HG03025 (cell line): ENCODE data around the gene NUMA1.
A peak's percentile ranks its signal among the peaks of the same experiment; 100 is the strongest.

Experiments
- ATAC-seq: cut with Tn5 transposase; IDR thresholded peaks from one replicate; pipeline ENCODE4 v1.9.1; 2021; ENCODE audit warnings: mild to moderate bottlenecking, moderate library complexity; ENCODE audit not compliant: unreplicated experiment, low FRiP score

NUMA1 gene

DNA sequence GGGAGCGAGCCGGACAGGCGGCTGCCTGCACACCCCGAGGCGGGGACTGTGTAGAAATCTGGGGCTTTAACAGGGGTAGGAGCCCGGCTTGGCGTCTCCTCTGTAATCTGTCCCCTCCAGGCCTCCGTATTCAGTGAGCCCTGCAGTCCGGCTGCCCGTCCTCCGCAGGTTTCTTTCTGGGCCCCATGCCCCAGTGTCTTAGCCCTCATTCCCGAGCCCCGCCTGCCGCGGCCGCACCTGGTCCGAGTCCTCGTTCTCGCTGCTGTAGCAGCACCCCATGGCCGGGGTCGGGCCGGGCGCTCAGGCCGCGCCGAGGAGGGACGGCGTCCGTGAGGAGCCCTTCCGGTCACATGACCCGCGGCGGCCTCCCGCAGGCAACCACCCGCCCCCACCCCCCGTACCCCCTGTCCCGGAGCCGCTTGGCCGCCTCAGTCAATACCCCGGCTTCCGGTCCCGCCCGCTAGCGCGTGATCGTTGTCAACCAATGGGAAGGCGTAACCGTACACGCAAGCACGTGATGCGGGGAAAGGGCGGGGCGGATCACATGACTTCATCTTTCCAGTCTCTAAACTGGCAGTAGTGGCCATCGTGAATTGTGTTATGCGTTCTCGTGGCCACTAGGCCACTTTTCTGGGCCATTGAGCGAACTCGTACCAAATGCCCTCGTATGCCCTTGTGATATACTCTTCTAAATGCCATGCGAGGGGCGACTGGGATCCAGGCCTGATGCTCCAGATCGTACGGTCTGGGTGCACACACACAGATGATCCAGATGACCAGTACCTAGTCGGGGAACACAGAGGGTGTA is 22.8 kb upstream of the NUMA1 start, which contains the start of gene LAMTOR1:
LAMTOR1 (minus strand) TSS at position 352 of the 808 bp plus-strand sequence; CDS start at position 279, 73 bp downstream.
- peak; percentile 84 for ATAC-seq

DNA sequence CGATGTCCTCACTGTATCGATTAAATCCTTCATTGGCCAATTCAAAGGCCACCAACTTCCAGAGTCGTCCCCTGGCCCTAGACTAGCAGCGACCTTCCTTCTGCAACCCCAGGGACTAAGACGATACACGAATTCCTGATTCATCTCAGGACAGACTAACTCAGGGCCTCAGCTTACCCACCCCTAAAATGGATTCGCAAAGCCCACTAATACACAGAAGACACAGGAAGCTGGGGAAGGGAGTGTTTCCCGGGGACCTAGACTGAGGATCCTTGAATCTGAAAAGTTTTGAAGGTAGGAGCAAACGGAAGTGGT is 22.2 kb upstream of the NUMA1 start:
- peak; percentile 3 for ATAC-seq

DNA sequence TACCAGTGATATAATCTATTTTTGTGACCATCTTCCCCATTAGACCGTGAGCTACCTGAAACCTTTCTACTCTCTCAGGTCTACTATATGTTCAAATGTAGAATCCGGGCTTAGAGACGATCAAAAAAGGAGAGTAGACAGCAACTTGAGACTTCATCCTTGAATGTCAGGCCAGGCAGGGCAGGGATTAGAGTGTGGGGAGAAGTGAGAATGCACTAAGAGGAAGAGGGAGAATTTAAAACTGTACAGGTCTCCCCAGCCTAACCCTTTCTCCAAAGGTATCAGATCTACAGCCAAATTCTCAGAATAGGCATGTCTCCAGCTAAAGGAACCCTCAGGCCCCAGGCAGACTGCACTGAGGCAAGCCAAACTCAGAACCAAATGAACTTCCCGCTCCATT is 21.8 kb upstream of the NUMA1 start:
- no peak for ATAC-seq

DNA sequence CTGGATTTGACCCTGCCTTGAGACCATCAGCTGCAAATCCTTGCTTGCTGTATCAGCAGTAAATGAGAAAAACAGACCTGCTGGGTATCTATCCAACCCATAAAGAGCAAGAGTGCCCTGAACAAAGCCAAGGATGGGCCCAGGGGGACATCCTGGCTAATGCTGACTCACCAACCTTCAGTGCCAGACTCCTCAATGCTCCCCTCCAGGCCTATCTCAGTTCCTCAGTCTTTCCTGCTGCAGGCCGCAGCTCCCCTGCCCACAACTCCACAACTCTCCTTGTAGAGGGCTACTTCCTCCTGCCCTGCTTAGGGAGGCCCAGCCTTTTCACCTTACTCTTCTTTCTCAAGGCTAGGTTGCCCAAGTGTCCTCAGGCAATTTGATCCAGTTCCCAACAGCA is 20.1 kb upstream of the NUMA1 start:
- no peak for ATAC-seq

DNA sequence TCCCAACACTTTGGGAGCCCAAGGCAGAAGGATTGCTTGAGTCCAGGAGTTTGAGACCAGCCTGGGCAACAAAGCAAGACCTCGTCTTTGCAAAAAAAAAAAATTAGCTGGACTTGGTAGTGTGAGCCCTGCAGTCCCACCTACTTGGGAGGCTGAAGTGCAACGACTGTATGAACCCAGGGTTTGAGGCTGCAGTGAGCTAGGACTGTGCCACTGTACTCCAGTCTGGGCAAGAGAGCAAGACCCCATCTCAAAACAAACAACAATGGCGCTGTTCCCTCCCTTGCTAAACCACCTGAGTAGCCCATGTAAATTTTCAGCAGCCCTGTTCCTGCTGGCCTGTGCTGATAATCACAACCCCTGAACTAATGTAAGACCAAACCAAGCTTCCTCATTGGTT is 19.7 kb upstream of the NUMA1 start:
- no peak for ATAC-seq

DNA sequence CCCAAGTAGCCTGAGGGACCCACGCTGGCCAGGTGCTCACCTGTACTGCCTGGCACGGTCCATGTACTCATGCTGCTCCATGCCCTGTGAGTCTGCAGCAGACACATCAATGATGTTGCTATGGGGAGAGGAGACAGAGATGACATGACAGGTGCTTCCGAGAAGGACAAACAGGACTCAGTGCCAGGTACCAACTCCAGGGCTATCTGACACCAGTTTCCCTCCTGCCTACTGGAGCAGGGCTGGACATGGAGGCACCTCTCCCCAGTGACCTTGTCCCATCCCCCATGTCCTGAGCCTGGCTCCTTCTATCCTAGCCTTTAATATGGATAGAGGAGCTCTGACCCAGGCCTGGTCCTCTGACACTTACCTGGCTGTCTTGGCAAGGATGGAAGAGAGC is 18.4 kb upstream of the NUMA1 start:
- no peak for ATAC-seq

DNA sequence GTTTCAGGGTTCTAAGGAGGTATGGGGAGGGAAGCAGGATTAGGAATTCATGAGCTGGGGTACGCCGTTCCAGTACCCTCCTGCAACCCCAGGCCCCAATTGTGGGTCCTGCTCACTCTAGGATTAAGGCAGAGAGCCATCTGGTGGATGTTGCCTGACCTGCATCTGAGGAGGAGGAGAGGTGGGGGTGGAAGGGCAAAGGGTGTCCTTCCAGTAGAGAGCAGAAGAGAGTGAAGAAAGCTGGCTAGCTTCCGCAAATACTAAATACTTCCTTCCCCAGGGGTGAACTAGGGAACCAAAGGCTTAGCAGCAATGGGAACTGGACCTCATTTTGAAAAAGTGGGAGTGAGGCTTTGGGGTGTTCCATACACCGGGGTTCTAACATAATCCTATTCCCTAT is 10.9 kb upstream of the NUMA1 start:
- no peak for ATAC-seq

DNA sequence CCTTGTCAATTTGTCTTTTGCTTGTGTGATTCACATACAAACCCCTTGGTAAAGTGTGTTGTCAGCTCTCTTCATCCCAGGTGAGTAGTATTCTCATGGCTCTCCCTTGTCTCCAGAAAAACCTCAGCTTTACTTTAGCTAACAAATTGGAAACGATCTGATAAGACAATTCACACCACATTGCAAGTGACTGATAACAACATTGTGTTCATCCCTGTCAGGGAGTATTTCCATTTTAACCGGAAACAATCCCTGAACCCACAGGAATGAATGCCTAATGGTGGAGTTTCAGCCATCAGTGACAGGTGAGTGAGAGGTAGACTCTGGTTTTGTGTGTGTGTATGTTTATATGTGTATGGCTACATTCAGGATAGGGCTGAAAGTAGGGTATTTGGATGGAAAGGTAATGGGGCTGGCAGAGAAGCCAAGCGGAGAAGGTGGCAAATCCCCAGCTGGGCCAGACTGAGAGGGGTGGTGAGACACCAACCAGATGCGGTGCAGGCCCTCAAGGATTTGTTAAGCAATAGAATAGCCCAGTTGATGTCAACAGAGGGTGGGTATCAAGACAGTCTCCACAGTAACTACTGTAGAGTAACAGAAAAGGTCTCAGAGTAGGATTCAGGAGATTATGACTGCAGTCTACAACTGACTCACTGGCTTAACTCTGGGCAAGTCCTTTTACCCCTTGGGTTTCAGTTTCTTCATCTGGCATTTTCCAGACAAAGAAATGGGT is 7.9 kb upstream of the NUMA1 start:
- no peak for ATAC-seq

DNA sequence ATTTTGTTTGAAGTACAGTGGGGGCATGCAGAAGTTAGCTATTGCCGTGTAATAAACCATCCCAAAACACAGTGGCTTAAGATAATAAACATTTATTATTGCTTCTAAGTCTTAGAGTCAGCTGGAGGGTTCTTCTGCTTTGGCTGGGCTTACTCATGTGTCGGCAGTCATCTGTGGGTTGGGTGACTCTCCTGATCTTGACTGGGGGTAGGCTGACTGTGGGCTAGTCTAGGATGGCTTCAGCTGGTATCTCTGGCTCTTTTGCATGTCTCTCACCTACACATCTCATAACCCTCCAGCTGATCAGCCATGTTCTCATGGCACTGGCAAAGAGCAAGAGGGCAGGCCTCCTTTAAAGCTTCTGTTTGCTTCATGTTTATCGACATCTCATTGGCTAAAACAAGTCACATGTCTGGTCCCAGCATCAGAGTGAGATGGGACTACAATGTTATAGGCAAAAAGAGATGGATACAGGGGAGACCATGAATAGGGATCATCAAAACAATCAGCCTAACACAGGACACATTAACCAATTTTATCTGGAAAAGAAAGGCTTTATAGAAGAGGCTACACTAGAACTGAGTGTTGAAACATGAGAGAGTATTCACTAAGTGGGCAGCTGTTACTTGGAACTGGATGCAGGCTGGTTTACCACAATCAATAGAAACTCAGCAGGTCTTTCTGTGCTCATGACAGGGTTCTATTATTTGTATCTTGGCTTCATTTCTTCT is 5.4 kb upstream of the NUMA1 start:
- no peak for ATAC-seq

DNA sequence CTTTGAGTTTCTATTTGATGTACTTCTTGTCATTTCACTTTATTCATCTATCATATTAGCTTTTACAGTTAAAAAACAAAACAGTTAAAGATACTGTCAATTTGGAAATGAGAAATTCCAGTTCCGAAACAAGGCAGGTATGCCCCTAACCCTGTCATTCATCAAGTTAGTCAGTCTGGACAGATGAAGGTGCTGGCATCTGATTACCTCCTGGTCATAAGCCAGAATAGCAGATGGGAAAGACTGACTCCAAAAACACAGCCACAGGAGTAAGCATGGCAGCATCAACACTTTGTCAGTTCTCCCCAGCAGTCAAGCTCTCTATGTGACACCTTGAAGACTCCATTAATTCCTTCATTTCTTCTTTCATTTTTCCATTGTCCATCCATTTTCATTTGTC is 4.6 kb upstream of the NUMA1 start:
- ATAC-seq = no peak

DNA sequence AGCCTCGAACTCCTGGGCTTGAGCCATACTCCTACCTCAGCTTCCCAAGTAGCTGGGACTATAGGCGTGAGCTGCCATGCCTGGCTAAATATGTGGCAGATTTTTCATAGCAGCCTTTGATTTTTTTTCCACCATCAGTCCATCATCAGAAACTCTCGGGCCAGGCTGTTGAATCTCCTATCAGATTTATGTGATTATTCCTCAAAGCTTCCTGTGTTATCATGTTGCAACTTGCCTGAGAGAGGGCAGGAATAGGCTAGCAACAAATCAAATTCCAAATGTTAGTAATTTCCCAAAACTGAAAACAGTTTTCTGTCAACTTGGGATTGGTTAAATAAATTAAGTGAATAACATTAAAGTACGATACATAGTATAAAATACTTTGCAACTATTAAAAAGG is 3.7 kb upstream of the NUMA1 start:
- ATAC-seq = no peak

DNA sequence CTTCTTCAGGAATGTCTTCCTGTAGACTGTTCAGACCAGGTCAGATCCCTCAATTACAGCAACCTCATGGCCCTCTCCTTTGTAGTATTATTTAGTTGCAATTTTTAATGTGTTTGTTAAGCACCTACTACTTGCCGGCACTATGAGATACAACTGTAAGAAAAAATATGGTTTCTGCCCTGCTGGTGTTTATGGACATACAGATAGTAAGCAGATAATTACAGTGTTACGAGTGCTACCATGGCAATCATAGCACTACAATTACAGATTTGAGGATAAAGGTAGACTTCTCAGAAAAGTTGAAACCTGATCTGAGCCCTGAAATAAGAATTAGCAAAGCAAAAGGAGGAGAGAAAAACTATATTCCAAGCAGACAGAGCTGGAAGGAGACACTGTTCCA is 3.1 kb upstream of the NUMA1 start:
- ATAC-seq = no peak

DNA sequence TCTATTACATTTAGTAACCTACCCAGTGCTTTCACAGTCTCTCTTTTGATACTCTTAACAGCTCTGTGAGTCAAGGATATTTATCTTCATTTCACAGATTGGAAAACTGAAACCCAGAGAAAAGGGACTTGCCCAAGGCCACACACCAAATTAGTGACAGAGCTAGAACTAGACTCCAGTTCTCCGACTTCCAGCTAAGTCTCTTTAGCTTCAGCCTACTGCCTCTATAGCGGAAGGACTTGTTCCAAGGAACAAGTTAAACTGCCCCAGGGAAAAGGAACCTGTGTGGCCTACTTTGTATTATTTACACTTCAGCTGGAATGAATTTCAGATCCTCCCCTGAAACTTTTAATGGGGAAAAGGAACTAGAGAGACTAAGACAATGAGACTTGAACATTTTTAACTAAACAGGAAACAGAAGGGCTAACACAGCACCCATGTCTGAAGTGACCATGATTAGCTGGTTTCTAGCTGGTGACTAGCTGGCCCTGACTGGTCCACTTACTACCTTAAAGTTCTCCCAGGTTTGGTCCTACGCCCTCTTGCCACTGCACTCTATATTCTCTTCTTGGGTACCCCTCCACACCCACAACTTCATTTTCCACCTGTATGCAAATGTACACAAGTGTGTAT is 1.6 kb upstream of the NUMA1 start:
- ATAC-seq = no peak

DNA sequence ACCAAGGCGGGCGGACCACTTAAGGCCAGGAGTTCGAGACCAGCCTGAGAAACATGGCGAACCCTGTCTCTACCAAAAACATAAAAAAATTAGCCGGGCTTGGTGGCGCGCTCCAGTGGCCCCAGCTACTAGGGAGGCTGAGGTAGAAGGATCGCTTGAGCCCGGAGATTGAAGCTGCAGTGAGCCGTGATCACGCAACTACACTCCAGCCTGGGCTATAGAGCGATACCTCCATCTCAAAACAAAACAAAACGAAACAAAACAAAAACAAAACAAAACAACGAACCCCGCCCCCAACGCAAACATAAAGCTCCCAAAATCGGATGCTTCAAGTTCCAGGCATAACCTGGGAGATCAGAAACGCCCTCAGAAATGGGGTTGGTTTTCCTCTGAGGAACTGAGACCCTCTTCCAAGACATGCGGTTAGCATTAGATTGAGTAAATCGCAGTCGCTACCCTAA is 872 bp upstream of the NUMA1 start:
- ATAC-seq = no peak

DNA sequence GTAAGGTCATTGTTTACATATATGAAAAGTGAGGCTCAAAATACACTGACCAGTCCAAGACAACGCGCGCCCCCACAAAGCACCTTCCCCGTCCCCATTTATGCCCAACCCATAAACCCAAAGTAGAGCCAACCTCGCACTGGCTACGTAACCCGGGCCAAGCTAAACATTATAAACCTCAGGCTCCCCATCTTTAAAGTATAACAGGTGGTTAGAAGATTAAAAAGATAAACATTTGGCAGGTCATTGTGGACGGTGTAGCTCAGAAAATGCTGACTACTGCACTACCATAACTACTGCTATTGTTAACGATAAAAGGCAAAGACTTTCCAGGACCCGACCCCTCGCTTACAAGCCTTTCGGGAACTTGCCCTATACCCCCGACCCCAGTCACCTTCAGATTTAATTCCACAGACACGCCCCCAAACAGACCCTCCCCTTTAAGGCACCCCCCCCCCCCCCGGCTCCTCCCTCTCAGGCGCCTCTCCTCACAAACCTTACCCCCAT is 470 bp downstream of the NUMA1 start:
- ATAC-seq = no peak

DNA sequence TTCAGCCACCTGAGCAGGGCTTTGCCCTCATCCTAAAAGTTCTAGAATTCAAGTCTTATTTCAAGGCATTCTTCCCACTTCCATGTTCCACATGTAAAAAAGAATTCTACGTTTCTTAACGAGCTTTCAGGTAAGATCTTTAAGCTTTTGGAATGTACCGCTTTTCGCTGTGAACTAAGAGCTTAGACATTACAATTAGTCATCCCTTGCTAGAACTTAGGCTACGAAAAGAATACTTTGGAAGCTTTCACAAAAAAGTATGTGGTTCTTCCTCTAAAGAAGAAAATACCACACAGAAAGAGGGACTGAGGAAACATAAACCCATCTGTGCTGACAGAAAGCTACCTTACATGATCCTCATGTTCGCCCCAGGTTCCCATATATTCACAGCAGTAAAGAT is 1.9 kb downstream of the NUMA1 start:
- ATAC-seq = no peak

DNA sequence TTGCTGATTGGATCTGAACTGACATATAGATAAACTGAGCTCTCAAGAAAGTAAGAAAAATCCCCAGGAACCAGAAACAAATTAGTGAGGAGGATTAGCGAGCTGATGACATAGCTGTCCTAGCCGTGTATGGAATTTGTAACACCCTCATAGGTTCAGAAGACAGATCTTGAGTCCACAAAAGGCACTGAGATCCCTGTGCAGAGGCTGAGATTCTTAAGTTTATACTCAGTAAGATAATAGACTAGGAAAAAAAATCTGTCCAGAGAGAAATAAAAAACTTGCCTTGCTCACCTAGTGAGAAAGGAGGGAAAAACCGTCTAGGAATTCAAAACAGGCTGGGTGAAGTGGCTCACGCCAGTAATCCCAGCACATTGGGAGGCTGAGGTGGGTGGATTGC is 4.6 kb downstream of the NUMA1 start:
- ATAC-seq = no peak

DNA sequence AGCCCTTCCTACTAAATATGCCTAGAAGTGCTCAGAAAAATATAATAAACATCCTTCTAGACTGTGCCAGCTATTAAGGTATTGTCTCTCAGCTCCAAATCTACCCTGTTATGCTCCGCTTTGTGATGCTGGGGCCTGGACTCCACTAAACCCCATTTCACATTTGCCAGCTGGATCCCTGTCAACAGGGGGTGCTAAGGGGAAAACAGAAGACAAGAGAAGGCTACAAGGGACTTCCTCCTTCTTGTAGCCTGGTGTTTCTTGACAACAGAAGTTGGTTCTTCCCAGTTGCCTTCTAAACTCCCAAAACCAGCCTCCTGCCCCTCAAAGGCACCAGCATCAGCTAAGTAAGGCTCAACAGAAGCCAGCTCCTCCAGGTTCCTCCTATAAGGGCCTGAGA is 5.2 kb downstream of the NUMA1 start:
- ATAC-seq = no peak

DNA sequence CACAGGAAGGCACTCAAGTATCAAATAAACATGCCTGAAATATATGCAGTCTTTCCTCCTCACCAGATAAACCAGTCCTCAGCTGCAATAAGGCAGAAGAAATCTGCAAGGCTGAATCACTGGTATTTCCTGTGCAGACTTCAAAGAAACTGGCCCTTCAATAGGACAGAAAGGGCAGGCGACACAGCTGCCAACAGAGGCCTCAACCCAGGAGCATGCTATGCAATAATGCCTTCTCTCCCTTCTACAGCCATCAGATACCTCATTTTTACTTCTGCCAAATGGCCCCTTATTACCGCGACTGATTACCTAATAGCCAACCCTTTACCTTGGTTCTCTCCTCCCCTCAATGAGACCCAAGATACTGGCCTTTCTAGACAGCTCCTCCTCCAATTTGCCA is 8.0 kb downstream of the NUMA1 start:
- ATAC-seq = no peak

DNA sequence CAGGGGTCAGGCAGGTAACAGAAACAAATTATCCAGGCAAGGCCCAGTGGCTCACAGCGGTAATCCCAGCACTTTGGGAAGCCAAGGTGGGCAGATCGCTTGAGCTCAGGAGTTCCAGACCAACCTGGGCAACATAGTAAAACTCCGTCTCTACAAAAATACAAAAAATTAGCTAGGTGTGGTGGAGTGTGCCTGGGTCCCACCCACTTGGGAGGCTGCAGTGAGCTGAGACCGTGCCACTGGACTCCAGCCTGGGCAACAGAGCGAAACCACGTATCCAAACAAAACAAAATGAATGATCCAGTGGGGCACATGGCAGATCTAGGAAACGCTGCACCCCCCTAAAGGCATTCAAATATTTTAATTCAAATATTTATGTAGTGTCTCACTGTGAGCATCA is 9.9 kb downstream of the NUMA1 start:
- ATAC-seq = no peak

DNA sequence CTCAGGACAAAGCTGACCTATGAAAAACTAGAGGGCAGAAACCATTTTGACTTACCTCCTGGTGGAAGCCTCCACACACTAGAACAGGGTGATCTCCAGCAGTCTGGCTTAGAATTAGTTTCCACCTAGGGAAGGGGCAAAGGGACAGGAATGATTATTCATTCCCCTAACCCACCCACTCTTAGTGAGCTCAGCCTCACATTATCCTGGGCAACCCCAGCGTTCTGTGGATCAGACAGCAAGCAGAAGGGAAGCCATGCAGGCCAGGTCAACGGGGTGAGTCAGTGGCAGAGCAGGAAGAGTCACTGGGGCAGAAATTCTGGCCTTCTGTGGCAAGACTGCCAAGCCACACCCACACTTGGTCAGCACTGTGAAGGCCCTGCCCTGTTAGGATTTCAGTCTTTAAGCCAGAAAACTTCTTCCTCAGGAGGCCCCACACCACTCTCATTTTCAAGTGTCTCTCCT is 10.5 kb downstream of the NUMA1 start:
- no peak for ATAC-seq
